Tongue (tissue), 2 donors: Measurements from ENCODE around the gene SAMSN1. TPM values are rescaled to one million over a fixed set of nuclear protein-coding genes. Genes with fewer than 3 reads are reported as not detected.
"Not testable (repeated sequence)": the region's sequence is repeated elsewhere in the genome, so short reads cannot be mapped to it uniquely, and the experiment has no call there.

Source experiments
- DNase-seq: peaks from one replicate; pipeline ENCODE4 v3.0.0-alpha.2; 2015
- total RNA-seq: library from RNA; depleted of rRNA; stranded (reverse); fragments of >200 nt; gene quantifications from one replicate; pipeline ENCODE4 v1.2.3, GENCODE V29; 2014

Gene SAMSN1
- total RNA-seq, 1 donor from 2014 or later = 1.4 TPM

DNA sequence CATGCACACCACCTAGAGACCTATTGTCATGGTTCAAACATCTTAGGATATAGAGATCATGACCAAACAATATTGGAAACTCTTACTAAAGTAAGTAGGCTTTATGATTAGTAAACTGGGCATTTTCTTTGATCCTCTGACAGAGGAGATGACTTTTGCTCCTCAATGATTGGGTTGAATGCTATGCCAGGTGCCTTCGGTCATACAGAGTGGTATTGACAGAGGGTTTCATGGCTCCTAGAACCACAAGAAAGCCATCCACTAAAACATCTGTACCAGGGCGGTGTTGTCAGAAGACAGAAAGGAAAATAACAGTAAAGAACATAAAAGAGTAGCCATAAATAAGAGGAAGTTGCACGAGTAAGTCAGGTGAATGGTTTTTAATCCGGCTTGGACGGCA lies 20.8 kb upstream of the SAMSN1 start:
- DNase-seq = no peak

DNA sequence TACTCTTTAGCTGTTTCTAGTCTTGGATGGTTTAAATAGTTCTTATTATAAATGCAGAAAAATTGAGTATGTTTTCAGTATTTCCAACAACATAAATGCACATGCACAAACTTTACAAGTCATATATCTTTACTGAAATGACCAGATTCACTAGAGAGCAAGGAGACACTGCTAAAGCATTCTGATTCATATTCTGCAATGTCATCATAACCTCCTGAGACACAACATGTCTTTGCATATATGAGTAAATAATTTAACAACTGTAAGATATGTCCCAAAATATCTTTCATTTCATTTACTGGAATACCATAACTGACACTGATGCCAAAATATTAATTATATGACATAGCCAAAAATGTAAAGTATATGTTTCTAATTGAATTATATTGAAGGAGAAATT lies 16.8 kb upstream of the SAMSN1 start:
- DNase-seq = no peak

DNA sequence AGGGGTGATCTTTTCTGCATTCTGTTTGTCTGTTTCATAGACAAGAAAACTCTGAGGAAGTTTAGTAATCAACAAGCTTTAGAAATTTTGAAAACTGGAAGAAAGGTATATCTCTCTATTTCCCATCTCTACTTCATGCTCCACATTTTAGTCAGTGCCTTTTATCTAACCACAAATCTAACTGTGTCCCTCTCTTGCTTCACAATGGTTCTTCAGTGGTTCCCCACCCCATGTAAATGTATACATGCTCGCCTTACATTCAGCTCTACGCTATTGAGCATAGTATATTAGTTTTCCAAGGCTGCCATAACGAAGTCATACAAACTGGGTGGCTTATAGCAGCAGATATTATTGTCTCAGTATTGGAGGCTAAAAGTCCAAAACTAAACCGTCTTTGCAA lies 14.4 kb upstream of the SAMSN1 start:
- no peak for DNase-seq

DNA sequence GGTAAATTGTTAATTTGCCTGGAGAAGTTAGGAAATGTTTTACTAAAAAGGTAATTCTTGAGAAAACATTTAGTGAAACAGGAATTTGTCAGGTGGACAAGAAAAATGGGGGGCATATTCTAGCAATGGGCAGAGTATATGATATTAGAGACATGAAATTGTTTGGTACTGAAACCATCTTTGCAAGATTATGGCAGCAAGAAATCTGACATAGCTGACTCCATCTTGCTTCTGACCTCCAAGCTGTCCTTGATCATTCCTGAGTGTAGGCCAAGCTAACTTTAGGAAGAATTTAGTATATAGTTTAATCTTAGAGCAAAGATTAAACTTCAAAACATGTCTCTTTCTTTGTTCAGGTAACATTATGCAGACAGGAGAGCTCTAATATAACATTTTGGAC lies 14.0 kb upstream of the SAMSN1 start:
- DNase-seq = no peak

DNA sequence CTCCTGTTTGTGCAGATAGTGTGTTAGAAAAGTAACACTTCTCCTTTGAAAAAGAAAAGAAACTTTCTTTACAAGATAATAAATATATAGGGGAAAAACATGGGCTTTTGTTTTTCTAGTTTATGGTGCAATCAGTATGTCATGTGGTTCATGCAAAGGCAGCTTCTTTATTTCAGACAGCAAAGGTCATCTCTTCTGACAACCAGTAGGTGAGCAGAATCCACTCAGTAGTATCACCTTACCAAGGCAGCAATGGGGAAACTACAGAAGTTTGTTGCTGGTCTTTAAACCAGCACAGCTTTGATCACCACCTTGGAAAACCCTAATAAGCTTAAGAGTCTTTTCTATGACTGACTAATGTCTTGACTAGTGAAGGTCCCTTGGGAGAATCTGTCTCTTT lies 13.0 kb upstream of the SAMSN1 start:
- no peak for DNase-seq

DNA sequence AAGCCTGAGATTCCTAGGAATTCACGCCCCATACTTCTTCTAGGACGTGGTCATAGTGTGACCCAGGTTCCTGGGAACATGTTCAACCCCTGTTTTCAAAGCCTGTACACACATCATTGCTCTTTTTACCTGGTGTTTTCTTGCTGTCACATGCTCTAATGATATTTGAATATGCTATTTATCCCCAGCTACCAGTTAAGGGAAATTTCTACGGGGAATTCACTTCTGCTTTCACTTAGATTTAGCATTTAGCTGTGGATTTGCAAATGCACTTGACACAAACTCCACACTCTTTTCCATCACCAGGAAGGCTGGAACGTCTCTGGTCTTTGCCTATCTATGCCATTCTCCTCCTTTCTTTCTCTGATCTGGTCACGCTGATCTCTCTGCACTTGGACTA lies 11.3 kb upstream of the SAMSN1 start:
- DNase-seq = no peak

DNA sequence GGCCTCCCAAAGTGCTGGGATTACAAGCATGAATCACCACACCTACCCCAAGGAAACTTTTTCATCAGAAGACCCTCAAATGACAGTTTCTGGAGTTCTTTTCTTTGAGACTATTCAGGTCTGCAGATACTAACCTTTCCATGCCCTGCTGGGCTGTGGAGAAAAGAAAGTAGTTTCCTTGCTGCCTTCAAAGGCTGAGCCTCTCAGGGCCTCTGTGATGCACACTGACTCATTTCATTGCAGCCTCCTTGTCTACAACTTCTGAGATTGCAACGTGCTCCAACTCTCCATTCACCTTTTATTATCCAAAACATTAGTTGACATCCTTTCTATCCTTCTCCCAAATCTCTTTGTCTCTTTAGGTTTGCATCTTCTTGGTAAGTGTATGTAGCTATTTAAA lies 8.8 kb upstream of the SAMSN1 start:
- no peak for DNase-seq

DNA sequence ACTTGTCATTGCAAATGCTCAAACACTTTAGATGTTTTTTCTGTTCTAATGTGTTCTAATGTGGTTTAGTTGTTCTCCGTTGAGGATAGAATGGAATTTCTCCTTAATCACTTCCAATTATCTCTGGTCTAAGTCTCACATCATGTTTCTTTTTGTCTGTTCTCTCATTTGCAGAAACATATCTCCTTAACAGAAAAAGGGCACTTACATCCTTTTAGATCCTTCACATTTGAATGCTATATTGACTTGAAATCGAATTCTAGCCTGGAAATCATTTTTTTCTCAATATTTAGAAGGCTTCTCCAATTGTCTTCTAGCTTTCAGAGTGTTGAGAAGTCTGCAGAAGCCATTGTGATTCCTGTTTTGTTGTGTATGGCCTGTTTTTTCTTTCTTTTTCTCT lies 7.3 kb upstream of the SAMSN1 start:
- DNase-seq = no peak

DNA sequence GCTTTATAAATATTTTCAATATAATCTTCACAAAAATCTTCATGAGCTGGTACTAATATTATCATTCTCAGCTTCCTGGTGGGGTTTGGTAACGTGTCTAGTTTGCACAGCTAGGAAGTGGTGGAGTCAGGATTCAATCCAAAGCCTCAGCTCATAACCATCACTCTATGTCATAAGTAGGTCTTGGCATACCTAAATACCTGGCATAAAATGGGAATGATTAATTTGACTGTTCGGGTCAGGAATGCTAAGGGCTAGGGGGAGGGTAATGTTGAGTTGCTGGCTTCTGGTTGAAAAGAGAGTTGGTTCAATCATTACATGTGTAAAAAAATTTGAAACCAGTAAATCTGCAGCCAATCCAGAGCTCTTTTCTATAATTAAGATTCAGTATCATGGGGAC lies 5.6 kb upstream of the SAMSN1 start:
- DNase-seq = no peak

DNA sequence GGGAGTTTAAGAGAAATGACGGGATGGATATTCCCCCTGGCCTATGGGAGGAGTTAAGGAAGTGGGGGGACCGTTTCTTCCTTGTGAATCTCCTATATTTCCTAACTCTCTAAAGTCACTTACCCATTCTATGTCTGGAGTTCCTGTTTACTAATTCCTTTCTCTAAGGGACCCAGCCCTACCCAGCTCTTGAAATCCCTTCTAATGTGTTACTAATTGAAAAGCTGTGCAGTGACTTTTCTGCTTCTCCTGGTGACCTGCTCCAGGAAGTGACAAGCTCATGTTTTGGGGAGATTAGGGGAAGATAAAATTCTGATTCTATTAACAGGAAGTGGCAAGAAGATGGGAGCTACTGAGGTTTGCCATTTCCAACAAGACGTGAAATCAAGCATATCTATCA lies 4.0 kb upstream of the SAMSN1 start:
- no peak for DNase-seq

DNA sequence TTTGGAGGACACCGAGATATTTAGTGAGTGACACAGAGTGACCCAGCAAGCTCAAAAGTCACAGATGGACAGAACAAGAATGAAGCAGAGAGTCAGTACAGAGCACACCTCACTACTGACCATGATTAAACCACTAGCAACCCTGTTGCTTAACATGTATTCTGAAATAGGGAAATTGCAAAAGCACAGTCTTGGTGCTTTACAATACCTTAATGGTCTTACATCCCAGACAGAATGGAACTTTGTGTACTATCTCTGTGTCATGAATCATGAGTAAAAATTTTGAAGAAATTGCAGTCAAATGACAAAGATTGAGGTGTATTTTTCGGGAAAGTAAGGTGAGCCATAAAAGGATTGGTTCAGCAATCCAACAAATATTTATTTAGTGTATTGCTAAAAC lies 2.7 kb upstream of the SAMSN1 start:
- no peak for DNase-seq

DNA sequence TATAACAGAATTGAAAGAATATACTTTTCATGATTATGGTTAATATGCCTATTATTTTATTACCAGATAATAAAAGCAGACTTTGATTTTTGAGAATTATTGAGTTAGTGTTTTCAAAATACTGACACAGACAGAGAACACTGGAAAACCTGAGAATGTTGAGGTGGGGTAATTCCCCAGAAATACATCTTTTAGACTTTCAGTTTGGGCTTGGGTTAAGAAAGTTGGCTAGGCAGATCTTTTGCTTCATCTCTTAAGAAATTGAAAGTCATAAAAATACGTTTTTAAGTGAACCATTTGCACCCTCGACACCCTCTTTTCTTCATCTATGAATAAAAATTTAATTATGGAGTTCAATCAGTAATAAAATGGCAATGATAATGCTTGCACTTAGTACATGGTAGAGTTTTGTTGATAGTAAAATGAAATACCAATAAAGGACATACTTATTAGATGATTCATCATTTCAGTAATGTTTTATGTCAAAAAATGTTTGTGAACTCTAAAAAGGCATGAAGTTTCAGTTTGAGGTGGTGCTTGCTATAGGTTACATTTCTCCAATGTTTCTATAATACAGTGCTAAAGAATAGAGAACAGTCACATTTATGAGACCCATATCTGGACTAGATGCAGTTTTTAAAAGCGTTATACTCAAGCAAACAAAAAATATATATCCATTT lies 1.9 kb upstream of the SAMSN1 start:
- no peak for DNase-seq

DNA sequence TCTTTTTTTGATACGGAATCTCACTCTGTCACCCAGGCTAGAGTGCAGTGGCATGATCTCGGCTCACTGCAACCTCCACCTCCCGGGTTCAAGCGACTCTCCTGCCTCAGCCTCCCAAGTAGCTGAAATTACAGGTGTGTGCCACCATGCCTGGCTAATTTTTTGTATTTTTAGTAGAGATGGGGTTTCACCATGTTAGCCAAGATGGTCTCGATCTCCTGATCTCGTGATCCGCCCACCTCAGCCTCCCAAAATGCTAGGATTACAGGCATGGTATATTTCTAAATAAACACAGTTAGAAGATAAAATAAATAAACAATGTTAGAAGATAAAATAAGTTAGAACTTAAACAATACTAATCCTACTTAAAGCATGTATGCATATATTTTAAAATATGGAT lies 604 bp upstream of the SAMSN1 start:
- DNase-seq = not testable (repeated sequence)

DNA sequence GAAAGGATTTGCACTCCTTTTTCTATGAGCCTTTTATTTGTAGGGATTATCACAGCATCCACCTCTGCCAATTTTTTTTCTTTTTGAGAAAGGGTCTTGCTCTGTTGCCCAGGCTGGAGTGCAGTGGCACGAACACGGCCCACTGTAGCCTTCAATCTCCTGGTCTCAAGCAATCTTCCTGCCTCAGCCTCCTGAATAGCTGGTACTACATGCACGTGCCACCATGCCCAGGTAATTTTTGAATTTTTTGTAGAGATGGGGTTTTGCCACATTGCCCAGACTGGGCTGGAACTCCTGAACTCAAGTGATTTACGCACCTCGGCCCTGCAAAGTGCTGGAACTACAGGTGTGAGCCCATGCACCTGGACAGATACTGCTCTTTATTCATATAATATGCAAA lies 2.1 kb downstream of the SAMSN1 start:
- no peak for DNase-seq

DNA sequence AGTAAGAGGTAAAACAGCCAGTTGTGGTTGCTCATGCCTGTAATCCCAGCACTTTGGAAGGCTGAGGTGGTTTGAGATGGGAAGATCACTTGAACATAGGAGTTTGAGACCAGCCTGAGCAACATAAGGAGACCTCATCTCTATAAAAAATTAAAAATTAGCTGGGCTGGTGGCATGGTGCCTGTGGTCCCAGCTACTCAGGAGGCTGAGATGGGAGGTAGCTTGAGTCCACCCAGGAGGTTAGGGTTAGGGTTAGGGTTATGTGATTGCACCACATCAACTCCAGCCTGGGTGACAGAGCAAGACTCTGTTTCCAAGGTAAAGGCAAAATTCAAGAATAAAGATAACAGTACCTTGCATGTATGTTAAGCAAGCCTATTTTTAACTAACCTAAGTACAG lies 3.5 kb downstream of the SAMSN1 start:
- DNase-seq = no peak

DNA sequence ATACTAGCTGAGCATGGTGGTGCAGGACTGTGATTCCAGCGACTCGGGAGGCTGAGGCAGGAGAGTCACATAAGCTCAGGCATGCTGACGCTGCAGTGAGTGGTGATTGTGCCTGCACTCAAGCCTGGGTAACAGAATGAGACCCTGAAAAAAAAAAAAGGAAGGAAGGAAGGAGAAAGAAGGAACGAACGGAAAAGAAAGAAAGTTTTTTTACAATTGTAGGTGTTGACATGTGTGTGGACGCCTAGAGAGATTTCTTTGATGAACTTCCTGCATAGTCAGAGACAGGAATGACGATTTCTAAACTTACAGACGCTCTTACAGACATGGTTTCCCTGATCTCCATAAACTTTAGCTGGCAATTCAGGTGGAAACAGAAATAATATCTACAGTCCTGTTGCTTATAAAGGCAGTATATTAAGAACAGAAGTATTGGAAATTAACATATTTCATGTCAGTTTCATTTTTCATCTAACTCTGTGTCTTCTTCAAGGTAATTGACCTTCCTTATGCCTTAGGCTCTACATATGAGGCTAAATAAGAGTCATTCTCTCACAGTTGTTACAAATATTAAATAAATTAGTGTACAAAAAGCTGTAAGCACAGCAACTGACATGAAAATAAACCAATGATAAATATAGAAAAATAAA lies 4.1 kb downstream of the SAMSN1 start:
- no peak for DNase-seq

DNA sequence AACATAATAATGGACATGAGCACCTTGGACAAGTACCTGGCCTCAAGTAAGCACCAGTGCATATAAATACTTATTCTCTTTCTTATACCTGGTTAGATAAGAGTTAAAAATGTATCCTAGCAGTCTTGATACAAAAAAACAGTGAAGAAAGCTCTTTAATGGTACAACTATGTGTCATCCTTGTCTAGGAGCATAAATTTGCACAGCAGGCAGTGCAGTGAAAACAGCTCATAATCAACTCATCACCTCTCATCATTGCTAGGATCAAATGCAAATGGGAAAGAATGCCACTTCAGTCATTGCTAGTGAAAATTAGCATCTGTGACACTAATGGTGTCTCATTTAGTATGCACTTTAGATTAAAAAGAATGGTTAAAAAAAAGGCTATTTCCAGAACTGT lies 7.6 kb downstream of the SAMSN1 start:
- DNase-seq = no peak

DNA sequence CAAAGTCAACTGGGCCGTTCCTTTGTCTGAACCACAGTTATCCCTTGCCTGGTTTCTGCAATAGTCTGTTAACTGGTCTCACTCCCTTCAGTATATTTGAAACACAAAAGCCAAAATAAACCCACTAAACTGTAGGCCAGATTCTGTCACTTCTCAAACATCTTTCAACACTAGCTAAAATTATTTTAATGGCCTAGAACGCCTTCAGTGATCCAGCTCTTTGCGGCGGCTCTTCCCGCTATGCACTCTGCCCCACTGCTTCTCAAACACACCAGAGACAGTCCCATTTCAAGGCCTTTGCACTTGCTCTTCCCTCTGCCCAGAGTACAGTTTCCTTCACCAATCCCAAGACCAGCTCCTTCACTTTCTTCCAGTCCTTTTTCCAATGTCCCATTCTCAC lies 9.2 kb downstream of the SAMSN1 start:
- no peak for DNase-seq

DNA sequence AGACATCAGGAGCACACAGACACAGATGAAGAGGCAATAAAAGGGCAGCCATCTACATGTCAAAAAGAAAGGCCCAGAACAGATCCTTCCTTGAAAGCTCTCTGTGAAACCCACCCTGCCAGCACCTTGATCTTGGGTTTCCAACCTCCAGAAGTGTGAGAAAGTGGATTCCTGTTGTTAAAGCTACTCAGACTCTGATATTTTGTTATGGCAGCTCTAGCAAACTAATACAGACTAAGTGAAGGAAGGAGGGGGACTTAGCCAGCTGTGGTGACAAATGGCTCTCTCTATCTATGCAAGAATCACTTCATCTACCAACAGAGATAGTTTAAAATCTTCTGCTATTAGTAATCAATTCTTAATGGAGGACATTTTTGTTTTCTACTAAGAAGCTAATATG lies 10.4 kb downstream of the SAMSN1 start:
- DNase-seq = no peak

DNA sequence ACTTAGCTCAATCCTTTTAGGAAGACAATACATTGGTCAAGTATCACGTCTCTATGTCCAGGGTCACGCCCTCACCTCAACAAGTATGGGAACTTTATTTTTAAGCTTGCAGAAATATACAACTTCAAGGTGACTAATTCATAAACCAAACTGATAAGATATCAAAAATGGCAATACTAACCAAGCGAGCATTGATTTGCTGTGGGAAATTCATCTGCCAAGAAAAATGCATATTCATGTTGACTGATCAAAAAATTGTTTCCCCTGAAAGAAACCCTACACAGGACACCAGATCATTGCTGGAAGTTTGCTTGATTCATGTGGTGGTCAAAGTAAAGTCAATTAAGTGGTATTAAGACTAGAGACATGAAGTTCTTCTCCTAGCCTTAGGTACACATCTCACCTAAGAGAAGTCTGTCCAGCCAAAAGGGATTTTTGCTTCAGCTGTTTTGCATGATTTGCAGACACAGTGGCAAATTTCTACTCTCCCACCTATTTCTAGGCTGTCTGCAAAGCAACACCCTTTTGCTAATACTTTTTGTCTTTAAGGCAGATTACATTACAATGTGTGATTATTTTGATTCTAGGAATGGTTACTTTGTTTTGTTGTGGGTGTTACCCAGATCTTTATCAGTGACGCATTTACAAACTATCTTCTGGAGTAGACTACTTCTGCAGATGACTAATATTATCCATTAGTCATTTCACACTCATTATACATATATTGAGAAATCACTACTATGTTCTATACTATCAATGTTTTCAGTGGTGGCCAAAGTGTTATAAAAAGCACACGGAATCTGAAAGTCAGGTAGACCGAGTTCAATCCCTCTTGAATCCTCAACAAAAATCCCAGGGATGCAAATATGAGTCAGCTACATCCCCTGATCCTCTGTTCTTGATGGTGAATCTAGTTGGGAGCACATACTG lies 12.4 kb downstream of the SAMSN1 start:
- DNase-seq = no peak

DNA sequence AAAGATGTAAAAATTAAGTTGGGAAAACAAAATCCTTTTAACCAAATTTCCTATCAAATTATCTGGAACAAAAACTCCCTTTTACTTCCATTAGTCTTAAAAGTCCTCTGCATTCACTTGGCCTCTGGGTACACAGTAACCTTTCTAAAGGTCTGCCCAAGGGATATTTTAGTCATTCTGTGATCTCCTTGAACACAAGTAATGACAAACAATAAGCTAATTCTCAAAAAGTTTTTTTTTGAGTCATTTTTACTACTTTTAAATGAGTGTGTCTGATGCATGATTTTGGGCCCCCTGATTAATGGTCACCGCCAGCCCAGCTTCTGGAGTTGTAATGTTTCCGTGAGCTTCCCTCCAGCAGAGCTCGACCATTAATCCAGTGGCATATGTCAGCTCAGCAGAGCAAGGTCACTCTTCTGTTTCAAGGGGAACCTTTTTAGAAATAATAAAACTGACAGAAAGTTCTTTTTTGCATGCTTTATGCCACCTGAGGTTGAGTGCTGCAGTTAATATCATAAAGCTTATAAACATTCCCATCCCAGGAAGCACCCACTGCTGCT lies 14.3 kb downstream of the SAMSN1 start:
- no peak for DNase-seq

DNA sequence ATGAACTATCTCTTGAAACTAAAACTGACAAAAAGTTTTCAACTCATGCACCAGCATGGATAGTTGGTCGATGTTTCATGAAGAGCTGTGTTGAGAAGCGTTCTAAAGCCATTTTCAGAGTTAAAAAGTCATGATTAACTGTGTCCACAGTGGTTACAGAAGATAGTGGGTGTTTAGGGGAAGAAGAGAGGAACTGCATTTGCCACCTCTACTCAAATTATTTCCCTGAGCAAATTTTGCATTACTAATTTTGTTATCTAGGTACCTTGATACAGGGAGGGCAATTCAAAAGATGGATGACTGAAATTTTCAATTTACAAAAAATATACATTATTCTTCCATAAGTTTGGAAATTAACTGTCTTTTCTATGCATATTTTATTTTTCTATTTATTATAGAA lies 15.5 kb downstream of the SAMSN1 start:
- no peak for DNase-seq

DNA sequence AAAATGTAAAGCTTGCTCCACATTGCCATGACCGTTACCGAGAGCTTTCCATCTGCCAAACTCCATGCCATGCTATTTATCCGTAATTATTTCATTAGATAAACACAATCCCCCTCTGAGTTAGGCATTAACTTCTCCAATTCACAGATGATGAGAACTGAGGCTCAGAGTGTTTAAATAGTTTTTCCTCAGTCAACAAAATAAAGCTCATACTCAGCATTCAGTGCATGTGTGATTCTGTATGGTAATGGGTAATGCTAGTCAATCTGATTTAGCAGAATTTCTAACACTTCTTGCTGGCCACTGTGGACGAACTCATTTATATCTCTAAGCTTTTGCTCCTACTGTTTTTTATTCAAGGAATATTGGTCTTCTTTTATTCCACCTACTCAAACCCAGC lies 17.3 kb downstream of the SAMSN1 start:
- DNase-seq = no peak
